Kidney capillary endothelial cell (primary cell): Measurements from ENCODE around the gene ITGA8.
"Not testable (repeated sequence)": the region's sequence is repeated elsewhere in the genome, so short reads cannot be mapped to it uniquely, and the experiment has no call there.

Source experiments
- DNase-seq: peaks from one replicate; pipeline ENCODE4 v3.0.0-alpha.2; 2018; ENCODE audit warnings: low spot score

The ITGA8 gene

GRCh38 chr10:15719899-15720634 is at the start of gene ITGA8:
Gene ITGA8 (minus strand): TSS chr10:15719922. CDS start chr10:15719771, 151 bp downstream.
- DNase-seq = peak; percentile 61

- no peak for DNase-seq
Measured at GRCh38 chr10:15764892-15765454, 45.3 kb upstream of the ITGA8 start.

GRCh38 chr10:15763006-15763405 is 43.3 kb upstream of the ITGA8 start:
- DNase-seq = no peak

- not testable (repeated sequence) for DNase-seq
Measured at GRCh38 chr10:15762239-15762638, 42.5 kb upstream of the ITGA8 start.

GRCh38 chr10:15761224-15761623 is 41.5 kb upstream of the ITGA8 start:
- DNase-seq = not testable (repeated sequence)

- DNase-seq = no peak
Measured at GRCh38 chr10:15760681-15761080, 41.0 kb upstream of the ITGA8 start.

- no peak for DNase-seq
Measured at GRCh38 chr10:15759265-15759664, 39.5 kb upstream of the ITGA8 start.

GRCh38 chr10:15758618-15759017 is 38.9 kb upstream of the ITGA8 start:
- DNase-seq = no peak

GRCh38 chr10:15754937-15755336 is 35.2 kb upstream of the ITGA8 start:
- DNase-seq = no peak

- DNase-seq = no peak
Measured at GRCh38 chr10:15751046-15751445, 31.3 kb upstream of the ITGA8 start.

- DNase-seq = no peak
Measured at GRCh38 chr10:15748126-15748525, 28.4 kb upstream of the ITGA8 start.

GRCh38 chr10:15747632-15748031 is 27.9 kb upstream of the ITGA8 start:
- DNase-seq = no peak

- no peak for DNase-seq
Measured at GRCh38 chr10:15745751-15746150, 26.0 kb upstream of the ITGA8 start.

- peak; percentile 58 for DNase-seq
Measured at GRCh38 chr10:15744217-15744865, 24.6 kb upstream of the ITGA8 start.

GRCh38 chr10:15743443-15743842 is 23.7 kb upstream of the ITGA8 start:
- no peak for DNase-seq

- DNase-seq = peak; percentile 32
Measured at GRCh38 chr10:15742836-15743235, 23.1 kb upstream of the ITGA8 start.

- no peak for DNase-seq
Measured at GRCh38 chr10:15742102-15742501, 22.4 kb upstream of the ITGA8 start.

GRCh38 chr10:15741581-15741980 is 21.9 kb upstream of the ITGA8 start:
- no peak for DNase-seq

- no peak for DNase-seq
Measured at GRCh38 chr10:15740261-15740660, 20.5 kb upstream of the ITGA8 start.

GRCh38 chr10:15739254-15739970 is 19.7 kb upstream of the ITGA8 start:
- DNase-seq = no peak

- DNase-seq = no peak
Measured at GRCh38 chr10:15738270-15738925, 18.7 kb upstream of the ITGA8 start.

GRCh38 chr10:15737656-15738055 is 17.9 kb upstream of the ITGA8 start:
- DNase-seq = no peak
